Measurements from ENCODE around the gene IGF2.

GRCh38 chr11:2182075-2182474 is 42.9 kb upstream of the IGF2 start:
- no peak for TF ChIP-seq CTCF (IDR thresholded peaks at IDR 0.05)
- TF ChIP-seq POLR2A (IDR thresholded peaks at IDR 0.05) = no peak
- no peak for TF ChIP-seq POLR2AphosphoS5 (IDR thresholded peaks at IDR 0.05)
